ENCODE results near the gene CAPN2.
A peak's percentile ranks its signal among the peaks of the same experiment; 100 is the strongest.
"Not testable (repeated sequence)": the region's sequence is repeated elsewhere in the genome, so short reads cannot be mapped to it uniquely, and the experiment has no call there.

The CAPN2 gene

DNA sequence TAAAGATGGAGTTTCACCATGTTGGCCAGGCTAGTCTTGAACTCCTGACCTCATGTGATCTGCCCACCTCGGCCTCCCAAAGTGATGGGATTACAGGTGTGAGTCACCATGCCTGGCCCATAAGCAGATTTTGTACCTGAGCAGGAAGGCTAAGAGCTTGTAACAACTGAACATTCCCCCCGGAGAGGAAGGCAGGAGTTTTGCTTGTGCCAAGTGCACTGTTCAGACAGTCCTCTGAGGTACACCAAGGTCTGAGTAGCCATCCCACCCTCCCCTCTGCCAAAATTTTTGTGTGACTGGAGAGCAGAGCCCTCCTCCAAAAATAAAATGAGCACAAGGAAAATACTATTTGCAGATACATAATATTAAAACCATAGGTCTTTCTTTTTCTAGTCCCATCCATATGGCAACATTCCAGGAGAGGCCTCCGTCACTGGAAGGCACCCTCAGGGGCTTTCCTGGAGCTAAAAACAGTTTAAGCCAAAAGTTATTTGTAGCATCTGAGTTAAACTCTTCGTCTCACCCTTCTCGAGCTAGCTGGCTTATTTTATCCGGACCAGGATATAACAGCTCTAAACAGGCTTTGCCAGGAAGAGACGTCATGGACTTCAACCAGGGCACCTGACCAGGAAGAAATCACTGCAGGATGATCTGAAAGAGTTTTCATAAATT is 27.2 kb downstream of the CAPN2 start:
- DNase-seq (ENCODE audit: low spot score) = no peak

DNA sequence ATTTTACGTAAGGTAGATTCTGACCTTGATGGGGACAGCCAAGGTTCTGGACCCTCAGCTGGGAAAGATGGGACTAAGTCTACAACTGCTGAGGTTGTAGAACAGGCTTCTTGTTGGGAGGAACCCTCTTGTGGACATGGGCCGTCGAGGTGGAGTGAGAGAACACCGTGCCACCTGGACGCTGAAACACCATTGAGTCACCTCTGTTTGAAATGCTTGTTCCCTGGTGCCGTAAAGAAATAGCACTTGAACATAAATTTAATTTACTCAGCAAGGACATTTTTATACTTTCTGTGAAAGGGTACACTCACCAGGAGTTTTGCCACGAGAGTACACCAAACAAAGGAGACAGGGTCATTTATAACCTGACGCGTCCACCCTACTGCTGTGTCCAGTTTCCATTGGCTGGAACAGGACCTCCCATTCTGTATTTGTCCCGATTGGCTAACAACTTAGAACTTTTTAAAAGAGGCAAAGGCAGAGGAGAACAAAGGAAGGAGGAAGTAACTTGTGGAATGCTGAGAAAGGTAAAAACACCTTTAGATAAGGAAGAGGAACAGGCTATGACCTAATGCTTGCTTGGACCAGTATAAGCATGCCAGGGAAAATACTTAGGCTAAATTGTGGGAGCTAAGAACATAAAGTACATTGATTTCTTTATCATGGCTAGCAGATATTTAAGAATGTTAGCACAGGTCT is 27.8 kb downstream of the CAPN2 start:
- DNase-seq (ENCODE audit: low spot score) = not testable (repeated sequence)

DNA sequence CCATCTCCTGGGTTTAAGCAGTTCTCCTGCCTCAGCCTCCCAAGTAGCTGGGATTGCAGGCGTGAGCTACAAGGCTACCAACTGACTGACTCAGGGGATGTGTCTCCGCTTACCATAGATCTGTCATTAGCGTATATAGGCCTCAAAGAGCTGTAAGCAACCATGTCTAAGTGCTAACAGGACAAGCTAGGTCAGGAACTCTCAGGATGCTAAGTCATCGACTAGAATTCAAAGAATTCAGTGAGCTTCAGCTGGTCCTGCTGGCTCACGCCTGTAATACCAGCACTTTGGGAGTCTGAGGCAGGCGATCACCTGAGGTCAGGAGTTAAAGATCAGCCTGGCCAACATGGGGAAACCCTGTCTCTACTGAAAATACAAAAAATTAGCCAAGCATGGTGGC is 29.5 kb downstream of the CAPN2 start:
- DNase-seq (ENCODE audit: low spot score) = no peak

DNA sequence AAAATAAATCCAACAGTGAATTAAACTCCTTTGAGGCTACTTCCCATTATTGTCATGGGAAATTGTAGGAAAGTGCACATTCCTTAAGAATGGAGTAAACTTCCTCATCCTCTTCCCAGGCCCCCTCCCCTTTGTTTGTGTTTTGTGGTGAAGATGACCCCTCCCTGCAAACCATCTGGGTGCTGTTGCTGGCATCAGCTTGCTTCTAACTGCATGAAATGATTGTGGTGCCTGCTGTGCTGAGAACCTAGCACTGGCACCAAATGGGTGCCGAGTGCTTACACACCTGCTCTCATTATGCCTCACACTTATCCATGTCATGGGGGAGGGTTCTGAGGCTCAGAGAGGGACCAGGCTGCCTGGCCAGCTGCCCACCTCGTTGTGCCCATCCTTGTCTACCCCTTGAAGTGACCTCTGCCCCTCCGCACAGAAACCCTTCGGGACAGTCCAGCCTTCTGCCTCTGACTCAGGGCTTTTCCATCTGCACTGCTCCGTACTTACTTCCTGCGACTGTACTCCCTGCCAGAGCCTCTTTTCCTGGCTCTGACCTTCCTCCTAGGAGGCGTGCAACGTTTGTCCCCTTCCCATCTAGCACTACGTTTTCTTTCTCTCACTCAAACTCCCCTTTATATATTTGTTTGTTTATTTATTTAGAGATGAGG is 30.6 kb downstream of the CAPN2 start:
- no peak for DNase-seq (ENCODE audit: low spot score)

DNA sequence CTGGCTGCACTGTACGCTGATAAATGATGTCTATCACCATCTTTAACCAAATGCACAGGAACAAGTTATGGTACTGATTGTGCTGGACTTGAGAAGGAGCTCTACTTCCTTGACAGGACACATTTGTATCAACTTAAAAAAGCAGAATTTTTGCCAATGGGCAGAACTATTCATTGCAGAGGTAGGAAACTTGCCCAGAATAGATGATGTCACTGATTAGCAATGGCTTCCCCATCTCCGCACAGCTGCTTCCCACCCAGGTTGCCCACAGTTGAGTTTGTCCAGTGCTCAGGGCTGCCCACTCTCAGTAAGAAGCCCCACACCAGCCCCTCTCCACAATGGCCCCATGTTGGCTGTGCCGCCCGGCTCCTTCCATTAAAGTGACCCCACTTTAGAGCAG is 33.4 kb downstream of the CAPN2 start:
- DNase-seq (ENCODE audit: low spot score) = no peak

DNA sequence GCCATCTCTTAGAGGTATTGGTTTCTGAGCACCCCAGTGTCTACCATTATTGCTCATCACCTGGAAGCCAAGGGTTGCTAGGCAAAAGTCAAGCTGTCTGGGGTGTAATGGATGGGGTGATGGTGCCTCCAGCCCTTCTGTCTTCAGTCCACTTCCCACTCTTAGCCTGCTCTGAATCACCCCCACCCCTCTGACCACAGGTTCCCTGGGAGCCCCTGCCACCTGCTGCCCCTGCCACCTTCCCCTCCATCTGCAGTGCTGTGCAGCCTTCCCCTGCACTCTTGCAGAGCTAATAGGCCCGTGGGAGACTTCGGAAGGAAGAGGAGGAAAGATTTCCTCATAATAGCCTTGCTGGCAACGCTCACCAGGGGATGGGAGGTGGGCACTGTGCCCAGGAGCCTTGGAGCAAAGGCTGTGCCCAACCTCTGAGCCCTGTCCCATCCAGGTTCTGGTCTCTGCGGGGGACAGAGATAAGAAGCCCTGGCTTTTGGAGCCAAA is 35.5 kb downstream of the CAPN2 start:
- DNase-seq (ENCODE audit: low spot score) = no peak

DNA sequence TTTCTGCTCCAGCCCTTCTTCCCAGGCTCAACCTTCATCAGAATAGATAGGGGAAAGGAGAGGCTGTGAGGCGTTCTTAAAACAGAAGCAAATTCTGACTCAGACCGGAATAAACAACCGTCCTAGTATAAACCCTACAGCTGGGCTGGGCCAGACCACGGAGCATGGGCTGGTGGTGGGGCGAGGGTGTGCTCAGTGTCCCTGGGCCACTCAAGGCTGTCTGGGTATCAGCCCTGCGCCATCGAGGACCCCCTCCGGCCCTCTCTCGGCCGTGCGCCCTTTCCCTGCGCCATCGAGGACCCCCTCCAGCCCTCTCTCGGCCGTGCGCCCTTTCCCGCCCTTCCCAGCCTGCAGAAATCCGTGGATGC is 36.0 kb downstream of the CAPN2 start:
- DNase-seq (ENCODE audit: low spot score) = no peak

DNA sequence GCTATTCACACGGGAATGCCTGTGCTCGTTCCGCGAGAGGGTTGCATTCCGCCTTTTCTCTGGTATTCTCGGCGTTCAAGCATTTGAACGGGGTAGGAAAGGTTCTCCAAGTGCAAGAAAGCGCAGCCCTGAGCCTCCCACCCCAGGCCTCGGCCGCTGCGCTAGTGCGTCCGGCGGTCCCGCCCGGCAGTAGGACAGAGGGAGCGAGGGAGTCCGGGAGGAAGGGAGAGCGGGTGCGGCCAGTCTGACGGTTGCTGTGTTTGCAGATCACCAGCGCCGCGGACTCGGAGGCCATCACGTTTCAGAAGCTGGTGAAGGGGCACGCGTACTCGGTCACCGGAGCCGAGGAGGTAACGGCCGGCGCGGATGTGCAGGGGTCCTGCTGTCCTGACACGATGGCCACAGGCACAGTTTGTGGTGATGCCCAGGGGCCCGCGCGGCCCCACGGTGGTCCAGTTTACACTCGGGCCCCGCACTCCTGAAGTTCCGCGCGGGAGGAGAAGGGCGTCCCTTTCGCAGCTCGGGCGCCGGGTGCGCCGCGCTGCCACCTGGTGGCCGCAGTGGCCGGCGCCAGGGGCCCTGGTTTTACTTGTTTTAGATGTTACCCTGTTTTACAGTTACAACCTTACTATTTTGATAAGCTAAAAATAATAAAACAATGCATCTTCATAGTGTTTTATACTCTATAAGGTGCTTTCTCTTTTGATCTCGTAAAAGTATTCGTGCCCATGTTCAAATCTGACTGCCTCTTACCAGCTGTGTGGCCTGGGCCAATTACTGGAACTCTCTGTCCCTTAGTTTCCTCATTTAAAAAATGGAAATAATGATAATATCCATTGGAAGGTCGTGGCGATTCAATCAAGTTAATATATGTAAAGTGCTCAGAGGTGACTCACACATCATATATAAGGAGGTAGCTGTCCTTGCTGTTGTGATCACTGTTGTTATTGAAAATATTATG is 36.7 kb downstream of the CAPN2 start:
- DNase-seq (ENCODE audit: low spot score) = peak; percentile 59

DNA sequence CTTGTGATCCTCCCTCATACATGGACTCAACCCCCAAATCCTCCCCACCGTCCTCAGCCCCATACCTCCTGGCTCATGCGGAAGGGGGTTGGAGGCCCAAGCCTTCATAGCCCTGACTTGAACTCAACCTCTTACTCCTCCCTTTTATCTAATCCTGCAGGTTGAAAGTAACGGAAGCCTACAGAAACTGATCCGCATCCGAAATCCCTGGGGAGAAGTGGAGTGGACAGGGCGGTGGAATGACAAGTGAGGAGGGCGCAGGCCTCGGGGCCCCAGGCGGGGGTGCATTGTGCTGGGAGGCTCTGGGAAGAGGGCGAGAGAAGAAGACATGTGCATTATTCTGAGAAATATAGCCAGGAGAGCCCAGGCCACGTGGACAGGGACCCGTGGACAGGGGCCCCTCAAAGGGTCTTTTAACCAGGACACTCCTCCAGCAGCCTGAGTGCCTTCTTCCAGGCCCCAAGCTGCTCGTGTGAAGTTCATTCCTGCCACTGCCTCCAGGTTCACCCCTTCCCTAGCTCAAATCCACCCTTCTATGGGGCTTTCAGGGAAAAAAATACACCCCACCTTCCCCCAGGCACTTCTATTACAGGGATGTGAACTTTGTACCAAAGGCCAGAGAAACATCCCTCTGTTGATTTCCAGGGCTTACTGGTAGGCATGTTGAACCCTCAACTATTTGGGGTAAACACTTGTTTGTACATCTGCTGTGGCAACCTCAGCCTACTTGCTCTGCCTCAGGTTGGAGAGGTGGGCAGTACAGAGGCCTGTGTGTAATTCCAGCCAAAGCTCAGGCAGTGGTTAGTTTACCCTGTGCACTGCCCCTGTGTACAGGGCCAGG is 38.6 kb downstream of the CAPN2 start:
- no peak for DNase-seq (ENCODE audit: low spot score)

DNA sequence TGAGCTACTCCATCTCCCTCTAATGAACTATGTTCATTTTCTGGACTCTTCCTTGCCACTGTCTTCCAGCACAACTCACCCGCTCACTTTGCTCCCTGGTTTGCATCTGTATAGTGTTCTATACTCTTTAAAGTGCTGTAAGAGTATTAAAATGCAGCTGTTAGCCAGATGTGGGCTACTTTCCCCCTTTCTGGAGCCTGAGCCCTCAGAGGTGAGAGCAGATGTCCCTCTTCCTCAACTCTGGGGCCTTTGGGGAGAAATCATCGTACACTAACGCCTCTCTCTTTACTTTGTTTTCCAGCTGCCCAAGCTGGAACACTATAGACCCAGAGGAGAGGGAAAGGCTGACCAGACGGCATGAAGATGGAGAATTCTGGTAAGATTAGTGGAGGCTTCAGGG is 39.4 kb downstream of the CAPN2 start:
- DNase-seq (ENCODE audit: low spot score) = no peak

DNA sequence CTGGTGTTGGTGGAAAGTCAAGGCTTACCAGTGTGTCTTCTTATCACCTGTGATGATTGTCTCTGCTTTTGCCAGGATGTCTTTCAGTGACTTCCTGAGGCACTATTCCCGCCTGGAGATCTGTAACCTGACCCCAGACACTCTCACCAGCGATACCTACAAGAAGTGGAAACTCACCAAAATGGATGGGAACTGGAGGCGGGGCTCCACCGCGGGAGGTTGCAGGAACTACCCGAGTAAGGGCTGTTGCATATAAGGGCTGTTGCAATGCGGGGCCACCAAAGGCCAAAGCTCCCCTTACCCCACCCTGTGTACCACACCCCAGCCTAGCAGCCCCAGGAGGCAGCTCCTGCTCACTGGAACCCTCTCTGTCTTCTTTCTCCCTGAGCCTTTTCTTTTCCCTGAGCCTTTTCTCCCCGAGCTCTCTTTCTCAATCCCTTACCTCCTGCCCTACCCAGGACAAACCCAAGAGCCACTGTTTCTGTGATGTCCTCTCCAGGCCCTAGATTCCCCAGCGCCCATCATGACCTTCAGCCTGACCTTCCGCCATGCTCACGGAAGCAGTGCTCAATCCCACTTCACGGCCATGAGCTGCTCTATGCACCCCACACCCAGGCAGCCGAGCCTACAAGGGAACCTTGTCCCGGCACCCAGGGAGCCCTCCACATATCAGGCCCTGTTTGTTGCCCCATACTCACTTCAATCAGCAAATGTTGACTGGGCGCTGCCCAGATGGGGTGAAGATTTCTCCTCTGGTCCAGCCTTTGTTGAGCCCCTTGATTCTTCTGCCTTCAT is 40.6 kb downstream of the CAPN2 start:
- DNase-seq (ENCODE audit: low spot score) = no peak

DNA sequence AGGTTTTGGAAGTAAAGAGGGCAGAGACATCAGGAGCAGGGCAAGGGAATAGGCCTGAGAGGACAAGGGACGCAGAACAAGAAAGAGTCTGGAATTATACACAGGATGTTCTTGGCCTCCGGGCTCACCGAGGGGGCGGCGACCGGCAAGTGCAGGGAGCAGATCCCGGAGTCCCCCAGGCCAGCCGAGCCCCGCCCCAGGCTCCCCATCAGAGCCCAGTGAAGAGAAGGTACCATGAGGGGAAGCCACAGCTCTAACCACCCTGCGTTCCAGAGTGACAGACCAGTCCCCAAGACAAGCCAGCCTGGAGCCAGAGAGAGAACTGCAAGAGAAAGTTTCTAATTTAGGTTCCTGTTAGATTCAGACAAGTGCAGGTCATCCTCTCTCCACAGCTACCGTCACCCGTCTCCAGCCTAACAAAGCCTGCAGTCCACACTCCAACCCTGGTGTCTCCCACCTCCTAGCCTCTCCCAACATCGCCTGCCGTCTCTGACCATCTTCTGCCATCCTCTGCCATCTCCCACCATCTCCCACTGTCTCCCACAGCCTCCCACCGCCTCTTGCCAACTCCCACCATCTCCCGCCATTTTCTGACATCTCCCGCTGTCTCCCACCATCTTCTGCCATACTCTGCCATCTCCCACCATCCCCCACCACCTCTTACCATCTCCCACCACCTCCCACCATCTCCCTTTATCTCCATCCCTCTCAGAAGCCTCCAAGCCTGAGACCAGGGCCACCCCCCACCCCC is 42.5 kb downstream of the CAPN2 start:
- DNase-seq (ENCODE audit: low spot score) = no peak

DNA sequence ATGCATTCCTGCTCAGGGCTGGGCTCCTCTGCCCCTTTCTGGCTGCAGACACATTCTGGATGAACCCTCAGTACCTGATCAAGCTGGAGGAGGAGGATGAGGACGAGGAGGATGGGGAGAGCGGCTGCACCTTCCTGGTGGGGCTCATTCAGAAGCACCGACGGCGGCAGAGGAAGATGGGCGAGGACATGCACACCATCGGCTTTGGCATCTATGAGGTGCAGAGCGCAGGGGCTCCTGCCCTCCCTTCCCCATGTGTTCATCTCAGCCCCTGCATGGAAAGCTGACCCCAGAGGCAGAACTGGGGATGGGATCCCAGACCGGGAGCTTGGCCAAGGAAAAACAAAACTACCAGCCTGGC is 43.1 kb downstream of the CAPN2 start:
- no peak for DNase-seq (ENCODE audit: low spot score)

DNA sequence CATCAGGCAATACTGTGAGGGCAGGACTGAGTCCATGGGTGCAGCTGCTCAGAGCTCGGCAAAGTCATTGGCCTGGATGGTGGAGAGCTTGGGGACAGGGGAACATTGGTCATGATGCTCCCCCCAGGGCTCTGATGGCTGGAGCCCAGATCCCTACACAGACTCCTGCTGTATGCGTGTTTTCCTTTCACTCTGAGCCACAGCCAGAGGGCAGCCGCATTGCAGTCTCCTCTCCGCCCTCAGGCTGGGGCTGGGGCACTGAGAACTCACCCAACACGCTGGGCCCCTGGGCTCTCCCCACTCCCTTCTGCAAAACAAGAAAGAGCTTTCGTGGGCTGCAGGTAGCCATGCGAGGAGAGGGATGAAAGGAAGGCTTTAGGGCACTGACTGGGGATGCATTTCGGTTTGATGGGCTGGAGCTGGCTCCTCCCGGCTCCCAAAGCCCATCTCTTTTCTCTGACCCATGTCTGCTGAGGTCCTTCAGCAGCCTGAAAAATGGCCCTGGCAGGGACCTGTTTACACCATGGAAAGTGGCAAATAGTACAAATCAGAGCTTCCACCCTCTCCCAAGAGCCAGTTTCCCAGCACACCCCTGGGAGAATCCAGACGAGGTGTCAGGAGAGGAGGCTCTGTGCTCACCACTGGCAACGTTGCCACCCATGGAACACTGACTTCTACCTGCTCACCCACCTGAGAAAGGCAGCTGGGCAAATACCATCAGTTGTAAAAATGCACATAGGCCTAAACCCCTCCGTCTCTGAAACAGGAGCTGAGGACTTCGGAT is 43.8 kb downstream of the CAPN2 start:
- no peak for DNase-seq (ENCODE audit: low spot score)

DNA sequence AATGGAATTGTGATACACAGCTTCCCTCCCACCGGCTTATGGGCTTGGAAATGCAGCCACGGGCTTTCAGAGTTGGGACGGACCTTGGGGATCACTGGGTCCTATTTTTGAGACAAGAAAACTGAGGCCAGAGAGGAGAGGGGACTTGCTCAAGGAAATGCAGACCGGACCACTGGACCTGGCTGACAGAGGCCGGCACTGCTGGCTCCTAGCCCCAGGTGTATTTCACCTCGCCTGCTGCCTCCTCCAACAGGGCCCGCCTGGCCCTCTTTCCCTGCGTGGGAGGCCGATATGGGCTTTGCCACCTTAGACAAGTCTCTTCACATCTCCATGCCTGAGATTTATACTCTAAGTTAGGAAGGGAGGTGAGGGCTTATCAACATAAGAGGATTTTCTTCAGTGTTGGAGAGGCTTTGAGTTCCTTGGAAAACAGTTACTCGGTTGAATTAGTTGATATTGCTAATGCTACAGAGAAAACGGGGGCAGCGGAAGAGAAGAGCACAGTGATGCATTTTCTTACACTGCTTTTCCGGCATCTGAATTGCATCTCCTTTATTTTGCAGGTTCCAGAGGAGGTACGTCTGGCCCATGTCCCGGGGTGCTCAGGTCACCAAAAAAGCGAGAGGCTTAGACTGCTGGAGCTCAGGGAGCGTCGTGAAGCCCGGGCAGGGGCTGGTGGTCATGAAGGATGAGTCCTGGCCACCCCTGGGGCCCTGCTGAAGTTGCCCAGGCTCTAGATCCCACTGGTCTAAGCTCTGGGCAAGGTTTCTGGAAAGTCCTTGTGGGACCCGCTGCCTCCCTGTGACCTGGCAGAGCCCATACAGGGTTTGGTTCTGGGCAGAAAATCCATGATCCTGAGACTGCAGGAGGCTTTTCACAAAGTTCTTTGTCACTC is 44.7 kb downstream of the CAPN2 start:
- DNase-seq (ENCODE audit: low spot score) = no peak

DNA sequence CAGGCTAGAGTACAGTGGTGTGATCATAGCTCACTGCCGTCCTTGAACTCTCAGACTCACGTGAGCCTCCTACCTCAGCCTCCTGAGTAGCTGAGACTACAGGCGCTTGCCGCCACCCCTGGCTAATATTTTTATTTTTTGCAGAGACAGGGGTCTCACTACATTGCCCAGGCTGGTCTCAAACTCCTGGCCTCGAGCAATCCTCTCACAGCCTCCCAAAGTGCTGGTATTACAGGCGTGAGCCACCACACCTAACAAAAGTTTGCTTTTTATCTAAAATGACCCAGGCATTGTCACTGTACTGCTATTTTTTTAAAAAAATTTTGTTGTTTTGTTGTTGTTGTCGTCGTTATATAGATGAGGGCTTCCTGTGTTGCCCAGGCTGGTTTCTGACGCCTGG is 46.4 kb downstream of the CAPN2 start:
- no peak for DNase-seq (ENCODE audit: low spot score)

DNA sequence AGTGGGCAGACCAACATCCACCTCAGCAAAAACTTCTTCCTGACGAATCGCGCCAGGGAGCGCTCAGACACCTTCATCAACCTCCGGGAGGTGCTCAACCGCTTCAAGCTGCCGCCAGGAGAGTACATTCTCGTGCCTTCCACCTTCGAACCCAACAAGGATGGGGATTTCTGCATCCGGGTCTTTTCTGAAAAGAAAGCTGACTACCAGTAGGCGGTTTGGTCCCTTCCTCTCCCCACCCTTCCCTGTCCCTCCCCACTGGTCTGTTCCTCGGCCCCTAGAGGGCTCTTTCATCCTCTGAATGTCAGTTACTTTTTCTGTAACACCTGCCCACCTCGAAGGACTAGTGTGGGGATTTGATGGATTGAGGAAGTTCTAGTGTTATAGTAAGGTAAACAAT is 46.9 kb downstream of the CAPN2 start:
- no peak for DNase-seq (ENCODE audit: low spot score)

DNA sequence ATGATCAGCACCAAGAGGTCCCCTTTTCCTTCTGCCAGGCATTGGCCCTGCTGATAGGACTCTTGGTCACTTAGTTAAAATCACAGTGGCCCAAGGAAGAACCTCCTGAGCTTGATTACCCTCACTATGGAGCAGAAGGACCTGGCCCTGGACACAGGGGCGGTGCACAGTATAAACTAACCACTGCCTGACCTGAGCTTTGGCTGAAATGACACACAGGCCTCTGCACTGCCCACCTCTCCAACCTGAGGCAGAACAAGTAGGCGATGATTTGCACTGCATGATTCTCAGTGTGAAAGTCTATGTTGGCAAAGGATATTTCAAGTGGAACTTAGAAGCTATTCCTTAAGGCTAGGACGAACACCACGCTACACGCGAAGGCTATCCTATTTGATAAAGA is 48.5 kb downstream of the CAPN2 start:
- no peak for DNase-seq (ENCODE audit: low spot score)

All from CD4-positive, alpha-beta T cell treated with Interleukin-6 at 100 ng/mL for 8 hours (primary cell).